GM12892 (cell line): ENCODE measurements around the gene HMCN1.

Experiments
- POLR2A ChIP-seq: IDR thresholded peaks from 2 replicates; pipeline ENCODE4 v1.6.1; 2011; ENCODE audit warnings: low read depth, low read length, control low read depth
- POLR2AphosphoS5 ChIP-seq: IDR thresholded peaks from 2 replicates; pipeline ENCODE4 v1.6.1; 2011; ENCODE audit warnings: low read depth, low read length, control low read depth
- TAF1 ChIP-seq: IDR thresholded peaks from 2 replicates; pipeline ENCODE4 v1.6.1; 2011; ENCODE audit warnings: low read depth, mild to moderate bottlenecking, control low read depth, low read length, borderline replicate concordance

- TF ChIP-seq POLR2A (no peak), POLR2AphosphoS5 (no peak), TAF1 (no peak)
These were observed 70.4 kb downstream of the HMCN1 start for GRCh38 chr1:185804608-185805007.
